Esophagus muscularis mucosa (tissue), 4 donors: ENCODE data around the gene LKAAEAR1. TPM values are rescaled to one million over a fixed set of nuclear protein-coding genes. Genes with fewer than 3 reads are reported as not detected.

Experiments used
- DNase-seq: peaks from one replicate; pipeline ENCODE4 v3.0.0-alpha.2; 2017; ENCODE audit errors: extremely low spot score
- H3K27ac ChIP-seq, 4 donors: fragments of 200-600 bp; sonication (generic); replicated peaks in 1 of 4; 1 replicate in 3 of 4; 2 replicates in 1 of 4; pipeline ENCODE4 v1.5.1; 2016 to 2019; ENCODE audit warnings: mild to moderate bottlenecking in 1 of 4
- H3K27me3 ChIP-seq, 4 donors: fragments of 200-600 bp; sonication (generic); one replicate each; pipeline versions ENCODE4 v1.5.1 to v1.6.0; 2016 to 2019
- H3K36me3 ChIP-seq, 4 donors: fragments of 200-600 bp; sonication (generic); one replicate each; pipeline ENCODE4 v1.5.1; 2016 to 2019
- H3K4me1 ChIP-seq, 4 donors: fragments of 200-600 bp; sonication (generic); one replicate each; pipeline ENCODE4 v1.5.1; 2016 to 2019
- H3K4me3 ChIP-seq, 4 donors: fragments of 200-600 bp; sonication (generic); 1 replicate in 2 of 4; 2 replicates in 2 of 4; pipeline ENCODE4 v1.5.1; 2016 to 2019; ENCODE audit warnings: mild to moderate bottlenecking in 4 of 4, moderate library complexity in 1 of 4
- H3K9me3 ChIP-seq, 4 donors: fragments of 200-600 bp; sonication (generic); 1 replicate in 3 of 4; 2 replicates in 1 of 4; pipeline ENCODE4 v1.5.1; 2016 to 2019
- CTCF ChIP-seq, 3 experiments: fragments of 200-600 bp in 2 of 3; fragments of 450-650 bp in 1 of 3; sonication (generic) in 2 of 3; IDR thresholded peaks; one replicate each; pipeline ENCODE4 v1.5.1; 2017 to 2019; ENCODE audit warnings: antibody characterized with exemption in 3 of 3, mild to moderate bottlenecking in 2 of 3, moderate library complexity in 1 of 3
- EP300 ChIP-seq: sonication (generic); formaldehyde crosslinking; IDR thresholded peaks from one replicate; pipeline ENCODE4 v1.6.1; 2017; ENCODE audit warnings: antibody characterized with exemption
- POLR2A ChIP-seq: fragments of 450-650 bp; IDR thresholded peaks from one replicate; pipeline ENCODE4 v1.6.1; 2017; ENCODE audit warnings: antibody characterized with exemption, moderate library complexity, mild to moderate bottlenecking, low read depth
- POLR2AphosphoS5 ChIP-seq, 2 donors: sonication (generic); formaldehyde crosslinking; IDR thresholded peaks; one replicate each; pipeline ENCODE4 v1.6.1; 2017; ENCODE audit warnings: antibody characterized with exemption in 2 of 2
- WGBS: methylation state at CpG from one replicate; pipeline ENCODE4 v1.1.5; 2018; 5-methylcytosine and 5-hydroxymethylcytosine counted together
- intact Hi-C: fragments of 100-400 bp; cut with DNase I; formaldehyde crosslinking; loops from one replicate; pipeline ENCODE4 v1.15.1; 2023
- total RNA-seq, 4 donors: library from RNA; depleted of rRNA; stranded (reverse); fragments of >200 nt; gene quantifications; one replicate each; pipeline versions ENCODE4 v1.1.0 to v1.2.1, GENCODE V29; 2016

LKAAEAR1 gene
- total RNA-seq: not detected

DNA sequence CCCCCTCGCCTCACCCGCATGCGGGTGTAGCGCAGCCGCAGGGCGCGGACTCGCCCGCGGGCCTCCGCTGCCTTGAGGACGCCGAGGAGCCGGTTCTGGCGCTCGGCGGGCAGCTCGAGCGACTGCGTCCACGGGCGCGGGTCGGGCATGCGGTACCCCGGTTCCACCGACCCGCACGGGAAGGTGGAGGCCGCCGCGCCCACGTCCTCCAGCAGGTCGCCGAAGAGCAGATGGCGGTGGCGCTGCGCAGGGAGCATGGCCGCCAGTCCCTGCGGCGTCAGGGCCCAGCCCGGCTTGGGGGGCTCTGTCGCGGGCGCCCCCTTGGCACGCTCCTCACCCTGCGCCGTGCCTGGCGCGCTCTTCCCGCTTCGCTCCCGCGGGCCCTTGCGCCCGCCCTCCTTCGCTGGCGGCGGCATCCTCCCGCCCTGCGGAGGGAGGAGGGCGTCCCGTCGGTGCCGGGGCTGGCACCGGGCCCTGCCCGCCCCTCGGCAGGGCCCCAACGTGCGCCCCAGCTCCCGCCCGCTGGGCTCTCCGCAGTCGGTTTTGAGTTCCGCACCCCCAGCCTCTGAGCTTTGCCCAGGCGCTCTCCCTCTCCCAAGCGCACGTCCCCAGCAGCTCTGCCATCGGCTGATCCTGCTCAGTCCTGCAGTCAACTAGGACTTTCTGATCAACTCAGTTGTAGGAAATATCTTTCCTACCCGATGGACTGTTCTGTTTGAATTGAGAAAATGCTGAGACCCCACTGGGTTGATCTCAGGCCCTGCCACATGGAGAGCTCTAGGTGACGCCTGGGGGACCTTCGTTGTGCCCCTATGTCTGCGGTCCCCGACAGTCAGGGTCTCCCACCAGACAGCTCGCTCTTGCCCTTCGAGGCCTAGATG is at the start of gene LKAAEAR1:
TSS of gene LKAAEAR1 (minus strand) at position 595 of the 881 bp plus-strand sequence. CDS start at position 416, 179 bp downstream.
- TF ChIP-seq CTCF (IDR thresholded peaks at IDR 0.05): no peak
- no peak for TF ChIP-seq POLR2AphosphoS5 (IDR thresholded peaks at IDR 0.05)
- no peak for TF ChIP-seq EP300
- no peak for TF ChIP-seq POLR2A
- Histone ChIP-seq H3K27me3 (peaks cover 0 to 62% (median 16%) of the 10 kb centered on the region in 4 donors), H3K27ac (no peak within 1 kb of the TSS), H3K36me3 (no peaks in the 10 kb centered on the region), H3K4me1 (peaks cover 21 to 40% (median 36%) of the 10 kb centered on the region in 4 donors), H3K4me3 (peak within 1 kb of the TSS; percentile 58 to 74 (median 58)), H3K9me3 (no peaks in the 10 kb centered on the region)
- intact Hi-C loops: loop anchor here (5.0 kb wide), 1 partner anchor 38 kb away; no protein-coding TSS in a partner anchor
- DNase-seq: no peak
- WGBS: 3% methylated on average over 12 of the region's 86 CpGs

- intact Hi-C loops: no loop called here
- no peaks in the 10 kb centered on the region for H3K36me3 ChIP-seq
- H3K27ac ChIP-seq: no peak overlapping the region
- no peaks in the 10 kb centered on the region for H3K4me1 ChIP-seq
- 89% methylated on average over 4 of the region's 4 CpGs for WGBS
- TF ChIP-seq POLR2AphosphoS5 (IDR thresholded peaks at IDR 0.05) (no peak), EP300 (no peak), CTCF (IDR thresholded peaks at IDR 0.05) (no peak), POLR2A (no peak)
- no peak for DNase-seq
- H3K4me3 ChIP-seq: no peak overlapping the region
- peaks cover 0 to 49% (median 0%) of the 10 kb centered on the region in 4 donors for H3K27me3 ChIP-seq
- no peaks in the 10 kb centered on the region for H3K9me3 ChIP-seq
Observed at GRCh38 chr20:64131406-64131805, 47.2 kb upstream of the LKAAEAR1 start.

DNA sequence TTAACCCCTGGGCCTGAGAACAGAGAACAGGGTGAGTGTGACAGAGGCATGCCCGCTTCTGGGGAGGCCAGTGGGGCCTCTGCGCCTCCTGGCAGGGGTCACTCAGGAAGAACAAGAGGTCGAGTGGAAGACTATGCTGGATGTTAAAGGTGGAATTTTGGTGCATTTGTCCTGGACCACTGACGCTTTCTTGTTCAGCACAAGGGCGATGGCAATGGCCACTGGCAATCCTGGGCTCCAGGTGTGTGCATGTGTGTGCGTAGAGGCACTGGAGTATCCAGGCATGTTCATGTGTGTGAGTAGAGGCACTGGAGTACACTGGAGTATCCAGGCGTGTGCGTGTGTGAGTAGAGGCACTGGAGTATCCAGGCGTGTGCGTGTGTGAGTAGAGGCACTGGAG is 46.7 kb upstream of the LKAAEAR1 start:
- Histone ChIP-seq H3K4me1 (no peaks in the 10 kb centered on the region), H3K36me3 (no peaks in the 10 kb centered on the region), H3K9me3 (no peaks in the 10 kb centered on the region), H3K27ac (no peak overlapping the region), H3K27me3 (peaks cover 0 to 49% (median 0%) of the 10 kb centered on the region in 4 donors), H3K4me3 (no peak overlapping the region)
- no peak for DNase-seq
- 86% methylated on average over 10 of the region's 10 CpGs for WGBS
- intact Hi-C loops: no loop called here
- TF ChIP-seq POLR2AphosphoS5 (IDR thresholded peaks at IDR 0.05) (no peak), POLR2A (no peak), EP300 (no peak), CTCF (IDR thresholded peaks at IDR 0.05) (no peak)

- Histone ChIP-seq H3K36me3 (no peaks in the 10 kb centered on the region), H3K27ac (no peak overlapping the region), H3K9me3 (no peaks in the 10 kb centered on the region), H3K4me1 (no peaks in the 10 kb centered on the region), H3K4me3 (no peak overlapping the region), H3K27me3 (peaks cover 0 to 44% (median 0%) of the 10 kb centered on the region in 4 donors)
- 68% methylated on average over 5 of the region's 5 CpGs for WGBS
- no peak for TF ChIP-seq POLR2A
- no peak for TF ChIP-seq POLR2AphosphoS5 (IDR thresholded peaks at IDR 0.05)
- no peak for TF ChIP-seq CTCF (IDR thresholded peaks at IDR 0.05)
- TF ChIP-seq EP300: no peak
- no peak for DNase-seq
- intact Hi-C loops: no loop called here
Observed at GRCh38 chr20:64130271-64130670, 46.1 kb upstream of the LKAAEAR1 start.
